ENCODE data around the gene HIC1.

- TF ChIP-seq CTCF (IDR thresholded peaks at IDR 0.05; ENCODE audit: poor library complexity), result no peak
- TF ChIP-seq EZH2phosphoT487 (IDR thresholded peaks at IDR 0.05; ENCODE audit: low read depth, severe bottlenecking, unreplicated experiment), result no peak
Observed at GRCh38 chr17:2067608-2068024, 12.7 kb downstream of the HIC1 start.
